ENCODE results near the gene PAIP2.
"Not testable (repeated sequence)": the region's sequence is repeated elsewhere in the genome, so short reads cannot be mapped to it uniquely, and the experiment has no call there.

The PAIP2 gene

DNA sequence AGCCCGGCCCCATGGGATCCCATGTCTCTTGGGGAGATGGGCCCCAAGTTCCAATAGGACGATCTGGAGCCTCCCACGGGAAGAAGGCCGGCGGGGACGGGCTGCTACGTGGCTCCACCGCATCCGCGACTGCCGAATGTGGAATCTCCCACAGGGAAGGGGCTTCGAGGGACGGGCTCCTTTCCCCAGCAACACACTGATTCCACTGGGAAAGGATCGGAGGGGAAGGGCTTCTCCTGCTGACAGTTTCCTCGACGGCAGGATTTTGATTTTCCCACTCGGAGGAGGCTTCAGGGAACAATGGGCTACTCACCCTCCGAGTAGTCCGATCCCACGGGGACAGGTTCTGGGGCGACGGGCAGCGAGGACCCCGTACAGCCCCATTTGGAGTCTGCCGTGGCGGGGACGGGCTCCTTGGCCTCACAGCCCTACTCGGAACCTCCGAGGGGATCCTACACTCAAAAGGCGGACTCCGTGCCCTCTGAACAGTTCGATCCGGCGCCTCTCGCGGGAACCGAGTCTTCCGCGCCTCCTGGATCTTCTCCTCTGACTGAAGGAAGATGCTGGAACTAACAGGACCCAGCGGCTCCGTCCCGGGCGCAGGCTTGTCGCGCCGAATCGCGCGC, 52.0 kb downstream of the PAIP2 start:
- no peak for DNase-seq

DNA sequence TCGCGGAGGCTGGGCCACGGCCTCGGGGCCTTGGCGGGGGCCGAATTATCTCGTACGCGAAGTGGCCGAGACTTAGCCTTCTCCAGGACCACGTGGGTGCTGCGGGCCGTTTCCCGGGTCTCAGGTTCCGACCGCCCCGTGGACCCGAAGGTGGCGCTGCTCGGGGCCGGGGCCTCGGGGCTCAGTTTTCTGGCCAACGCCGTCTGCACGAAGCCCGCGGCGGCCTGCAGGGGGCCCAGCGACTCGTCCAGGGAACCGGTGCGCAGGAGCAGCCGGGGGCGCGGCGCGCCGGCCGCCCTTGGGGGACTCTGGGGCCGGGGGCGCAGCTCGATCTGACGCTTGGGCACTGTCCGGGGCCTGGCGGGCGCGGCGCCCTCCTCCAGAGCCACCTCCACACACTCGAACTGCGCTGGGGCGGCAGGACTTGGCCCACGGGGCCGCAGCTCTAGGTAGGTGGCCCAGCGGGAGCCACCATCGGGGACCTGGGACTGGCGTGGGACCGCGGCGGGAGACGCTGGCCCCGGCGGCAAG, 52.5 kb downstream of the PAIP2 start:
- DNase-seq: no peak

DNA sequence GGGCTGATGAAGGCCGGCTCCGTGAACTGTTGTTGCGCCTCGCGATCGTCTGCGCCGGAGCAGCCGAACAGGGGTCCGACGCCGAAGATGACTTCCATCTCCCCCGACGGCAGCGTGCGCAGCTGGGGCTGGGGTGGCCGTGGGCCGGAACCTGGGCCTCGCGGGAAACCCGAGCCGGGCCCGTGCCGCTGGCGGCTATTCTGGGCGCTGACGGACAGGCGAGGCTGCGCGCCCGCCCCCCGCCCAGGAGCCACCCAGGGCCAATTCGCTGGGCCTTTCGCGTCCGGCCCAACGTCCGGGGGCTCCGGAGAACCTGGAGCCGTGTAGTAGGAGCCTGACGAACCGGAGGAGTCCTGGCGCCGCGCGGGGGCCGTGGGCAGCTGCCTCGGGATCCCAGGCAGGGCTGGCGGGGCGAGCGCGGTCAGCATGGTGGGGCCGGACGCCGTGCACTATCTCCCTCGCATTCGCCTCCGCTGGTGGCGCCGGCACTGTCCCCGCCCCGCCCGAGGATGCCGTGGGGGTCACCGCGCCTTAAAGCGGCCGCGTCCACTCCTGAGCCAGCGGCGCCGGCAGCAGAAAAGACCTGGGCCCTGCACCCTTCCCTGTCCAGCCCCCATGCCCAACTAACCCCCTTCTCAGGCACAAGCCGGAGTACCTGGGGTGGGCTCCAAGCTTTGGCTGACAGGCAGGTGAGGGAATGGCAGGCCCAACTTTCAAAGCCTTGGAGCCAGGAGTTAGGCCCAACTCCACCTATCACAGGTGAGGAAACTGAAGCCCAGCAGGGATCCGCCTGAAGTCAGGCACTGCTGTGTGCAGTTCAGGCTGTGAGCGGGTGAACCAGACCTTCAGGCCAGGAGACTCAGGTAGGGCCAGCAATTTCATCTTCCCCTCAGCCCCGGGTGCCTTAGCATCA, 53.3 kb downstream of the PAIP2 start, which contains the start of gene PROB1:
Gene PROB1, minus strand, starts transcription at position 451 of the 913 bp plus-strand sequence. Its CDS starts 23 bp downstream, at position 428.
- no peak for DNase-seq

DNA sequence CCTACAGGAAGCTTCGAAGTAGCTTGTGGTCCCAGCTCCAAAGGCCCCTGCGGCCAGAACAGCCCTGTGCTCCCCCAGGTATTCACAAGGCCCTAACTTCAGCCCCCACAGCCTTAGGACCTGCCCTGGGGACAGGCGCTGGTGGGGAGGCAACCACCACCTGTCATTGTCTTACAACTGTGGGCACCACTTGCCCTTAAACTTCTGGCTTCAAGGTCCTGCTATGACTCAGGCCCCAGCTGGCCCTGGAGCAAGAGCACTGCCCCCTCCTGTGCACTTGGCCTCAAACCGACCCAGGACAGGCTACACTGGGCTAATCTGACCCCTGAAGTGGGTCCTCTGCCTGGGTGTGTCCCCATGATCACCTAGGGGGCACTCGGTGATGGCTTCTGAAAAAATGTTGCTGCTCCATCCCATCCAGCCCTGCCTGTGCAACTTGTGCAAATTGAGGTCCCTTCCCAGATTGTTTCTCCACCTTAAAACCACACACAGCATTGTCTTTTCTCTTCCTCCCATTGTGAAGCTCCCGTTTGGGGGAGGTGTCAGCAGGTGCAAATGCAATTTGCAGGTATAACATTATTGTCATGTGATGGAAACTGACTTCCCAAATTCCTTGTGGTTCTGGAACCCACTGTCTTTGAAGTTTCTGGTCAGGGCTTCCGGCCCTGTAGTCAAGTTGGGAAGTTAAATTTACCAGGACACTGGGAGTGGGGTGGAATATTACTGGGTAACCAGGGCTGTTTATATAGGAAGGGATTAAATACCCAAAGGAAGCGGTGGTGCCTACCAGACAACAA, 54.4 kb downstream of the PAIP2 start:
- DNase-seq: no peak

DNA sequence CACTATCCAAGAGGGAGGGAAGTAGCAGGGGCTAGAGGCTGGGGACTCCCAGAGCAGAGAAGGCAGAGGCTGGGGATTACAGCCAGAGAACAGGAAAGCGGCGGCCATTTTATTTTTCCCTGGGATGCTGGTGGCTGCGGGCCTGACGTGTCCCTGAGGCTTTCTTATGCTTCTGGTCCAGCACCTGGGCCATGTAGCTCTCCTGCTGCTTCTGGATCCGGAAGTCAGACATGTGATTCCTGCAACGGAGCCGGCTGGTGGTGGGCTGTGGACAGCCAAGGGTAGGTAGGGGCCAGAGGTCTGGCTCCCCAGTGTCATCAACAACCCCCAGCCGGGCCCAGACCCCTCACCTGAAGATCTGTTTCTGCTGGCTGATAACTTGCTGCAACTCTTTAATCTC, 55.0 kb downstream of the PAIP2 start:
- DNase-seq: no peak

DNA sequence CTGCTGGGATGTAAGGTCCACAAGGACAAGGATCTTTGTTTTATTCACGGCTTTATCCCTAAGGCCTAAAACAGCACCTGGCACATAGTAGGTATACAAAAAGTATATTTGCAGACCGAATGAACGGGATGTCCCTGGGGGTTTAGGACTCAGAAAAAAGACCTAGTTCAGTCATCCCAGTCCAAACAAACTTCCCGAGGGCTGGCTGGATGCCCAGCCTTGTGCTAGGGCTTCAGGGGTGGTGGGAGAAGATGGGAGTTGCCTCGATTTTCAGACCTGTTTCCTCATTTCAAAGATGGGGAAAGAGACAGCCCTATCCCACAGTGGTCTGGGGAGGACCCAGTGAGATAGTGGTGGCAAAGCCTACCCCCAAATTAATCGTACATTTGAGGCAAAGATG, 56.3 kb downstream of the PAIP2 start:
- DNase-seq: no peak

DNA sequence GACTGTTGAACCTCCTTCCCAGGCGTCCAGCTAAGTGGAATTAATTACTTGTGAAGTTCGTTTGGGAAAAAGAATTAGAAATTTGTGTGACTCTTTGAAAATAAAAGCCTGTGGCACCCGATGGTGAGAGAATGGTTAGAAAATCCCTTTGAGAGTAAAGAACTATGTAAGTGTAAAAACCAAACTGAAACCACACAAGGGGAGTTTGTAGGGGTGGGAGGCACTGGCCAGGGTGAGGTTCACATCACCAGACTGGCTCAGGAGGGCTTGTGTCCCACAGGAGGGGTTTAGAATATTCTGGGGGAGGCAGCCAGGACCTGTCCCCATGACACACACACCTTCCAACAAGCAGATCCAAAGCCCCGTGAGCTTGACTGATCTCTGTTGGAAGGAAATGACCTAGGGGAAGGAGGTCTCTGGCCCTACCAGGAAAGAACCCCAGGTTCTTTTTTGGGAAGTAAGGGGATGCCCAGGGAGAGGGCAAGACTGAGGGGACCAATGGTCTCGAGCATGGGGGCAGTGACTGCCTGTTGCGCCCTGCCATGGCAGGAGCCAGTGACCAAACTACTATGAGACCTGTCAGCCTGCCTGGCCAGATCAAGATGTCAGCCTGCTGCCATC, 58.0 kb downstream of the PAIP2 start:
- no peak for DNase-seq

DNA sequence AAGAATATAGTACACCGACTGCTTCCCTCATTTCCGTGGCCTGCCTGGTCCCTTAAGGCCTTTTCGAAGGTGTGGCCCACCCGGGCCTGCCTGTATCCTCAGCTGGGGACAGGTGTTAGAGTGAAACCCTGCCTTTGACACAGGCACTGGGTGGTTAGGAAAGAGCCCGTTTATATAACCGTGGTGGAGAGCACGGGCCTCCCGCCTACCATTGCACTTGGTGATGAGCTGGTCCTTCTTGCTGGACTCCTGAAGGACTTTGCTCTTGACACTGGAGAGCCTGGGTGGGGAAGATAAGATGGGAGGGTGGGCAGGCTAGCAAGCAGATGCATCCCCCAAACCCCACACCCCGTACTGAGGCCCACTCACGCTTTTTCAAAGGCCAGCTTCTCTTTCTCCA, 59.9 kb downstream of the PAIP2 start:
- no peak for DNase-seq

DNA sequence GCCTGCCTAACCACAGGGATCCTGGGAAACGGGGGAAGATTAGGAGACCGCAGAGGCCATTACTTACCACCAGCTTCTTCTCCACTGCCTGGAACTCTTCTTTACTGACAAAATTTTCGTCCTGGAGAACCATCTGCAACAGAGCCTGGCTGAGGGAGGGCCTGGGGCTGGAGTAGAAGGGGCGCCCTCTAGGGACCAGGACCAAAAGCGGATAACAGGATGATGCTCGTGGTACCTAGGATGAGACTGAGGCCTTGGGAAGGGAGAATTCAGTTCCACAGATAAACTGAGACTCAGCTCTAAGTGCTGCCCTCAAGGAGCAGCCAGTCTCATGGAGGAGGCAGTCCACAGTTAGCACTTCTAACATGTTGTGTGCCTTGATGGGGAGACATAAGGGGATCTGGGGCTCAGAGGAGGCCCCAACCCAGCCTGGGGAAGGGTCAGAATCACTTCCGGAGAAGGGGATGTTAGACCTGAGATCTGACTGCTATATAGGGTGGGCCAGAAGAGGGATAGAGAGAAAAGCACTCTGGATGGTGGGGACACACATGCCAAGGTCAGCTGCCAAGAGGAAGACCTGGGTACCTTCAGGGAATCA, 61.0 kb downstream of the PAIP2 start:
- no peak for DNase-seq

DNA sequence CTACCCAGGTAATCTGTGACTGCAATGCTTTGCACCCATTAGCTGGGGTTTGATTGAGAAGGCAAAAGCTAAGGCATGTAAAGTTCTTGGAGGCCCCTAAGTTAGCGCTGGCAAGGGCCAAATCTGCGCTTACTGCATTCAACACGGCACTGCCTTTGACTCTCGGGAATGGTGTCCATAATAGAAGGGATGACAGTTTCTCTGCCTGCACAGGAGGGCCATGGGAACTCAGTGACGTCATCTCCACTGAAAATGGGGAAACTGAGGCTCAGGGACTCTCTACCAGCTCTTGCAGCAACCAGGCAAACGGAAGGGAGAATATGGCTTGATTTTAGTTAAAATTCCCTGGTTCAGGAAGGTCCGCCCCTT, 61.7 kb downstream of the PAIP2 start:
- DNase-seq: no peak

DNA sequence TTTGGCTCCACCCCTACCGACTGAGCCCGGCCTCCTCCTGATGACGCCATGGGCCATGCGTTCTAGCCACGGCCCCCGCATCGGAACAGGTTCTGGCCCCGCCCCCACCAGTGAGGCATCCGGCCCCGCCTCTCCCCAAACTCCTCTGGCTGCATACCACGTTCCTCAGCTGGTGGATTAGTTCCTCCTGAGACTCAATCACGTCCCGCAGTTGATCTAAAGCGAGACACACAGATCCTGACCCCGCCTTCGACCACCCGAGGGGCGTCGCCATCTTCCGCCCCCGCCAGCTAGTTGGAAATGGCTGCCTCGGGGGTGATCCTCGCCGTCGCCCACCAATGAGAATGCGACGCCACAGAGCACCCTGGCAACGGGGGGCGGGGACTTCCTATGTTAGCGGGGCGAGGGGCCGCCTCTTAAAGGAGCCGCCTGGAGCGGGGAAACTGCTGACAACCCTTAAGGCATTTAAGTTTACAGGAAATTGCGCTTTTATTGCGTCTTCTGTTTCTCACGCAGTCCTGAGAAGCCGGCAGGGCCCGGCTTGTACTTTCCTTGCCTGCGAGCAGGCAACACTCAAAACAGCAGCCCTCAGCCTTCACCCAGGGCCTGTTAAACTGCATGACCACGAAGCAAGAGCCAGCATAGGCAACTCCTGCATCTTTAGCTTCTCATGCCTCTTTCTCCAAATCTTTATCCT, 62.3 kb downstream of the PAIP2 start, which contains the start of gene SPATA24:
Gene SPATA24, minus strand, starts transcription at position 303 of the 697 bp plus-strand sequence. Its CDS starts 29 bp downstream, at position 274.
- DNase-seq: peak; percentile 98

DNA sequence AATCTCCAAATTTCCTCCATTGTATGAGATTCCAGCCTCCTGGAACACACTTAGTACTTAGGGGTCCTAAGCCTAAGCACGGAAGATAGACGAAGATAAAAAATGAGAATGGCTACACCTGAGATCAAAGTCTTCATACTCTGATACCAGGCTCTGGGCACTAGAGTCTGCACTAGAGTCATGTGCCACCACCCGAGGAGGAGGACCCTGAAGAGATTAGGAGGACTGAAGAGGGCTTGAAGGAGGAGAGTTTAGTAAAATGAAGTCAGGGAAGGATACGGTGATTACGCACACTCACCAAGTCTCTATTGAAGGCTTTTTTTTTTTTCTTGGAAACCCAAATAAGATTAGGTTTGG, 62.8 kb downstream of the PAIP2 start:
- DNase-seq: no peak

DNA sequence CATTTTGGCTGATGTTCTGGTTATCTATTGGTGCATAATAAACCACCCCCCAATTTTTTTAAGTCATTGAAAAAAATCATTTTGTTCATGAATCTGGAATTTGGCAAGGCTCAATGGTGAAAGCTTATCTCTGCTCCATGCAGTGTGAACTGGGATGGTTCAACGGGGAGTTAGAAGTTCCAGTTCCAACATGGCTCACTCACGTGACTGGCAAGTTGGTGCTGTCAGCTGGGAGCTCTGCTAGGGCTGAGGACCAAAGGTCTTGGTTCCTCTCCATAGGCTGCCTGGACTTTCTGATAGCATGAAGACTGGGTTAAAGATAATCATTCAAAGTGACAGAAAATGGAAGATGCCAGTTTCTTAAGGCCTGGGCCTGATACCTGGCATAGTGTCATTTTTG, 65.3 kb downstream of the PAIP2 start:
- no peak for DNase-seq

DNA sequence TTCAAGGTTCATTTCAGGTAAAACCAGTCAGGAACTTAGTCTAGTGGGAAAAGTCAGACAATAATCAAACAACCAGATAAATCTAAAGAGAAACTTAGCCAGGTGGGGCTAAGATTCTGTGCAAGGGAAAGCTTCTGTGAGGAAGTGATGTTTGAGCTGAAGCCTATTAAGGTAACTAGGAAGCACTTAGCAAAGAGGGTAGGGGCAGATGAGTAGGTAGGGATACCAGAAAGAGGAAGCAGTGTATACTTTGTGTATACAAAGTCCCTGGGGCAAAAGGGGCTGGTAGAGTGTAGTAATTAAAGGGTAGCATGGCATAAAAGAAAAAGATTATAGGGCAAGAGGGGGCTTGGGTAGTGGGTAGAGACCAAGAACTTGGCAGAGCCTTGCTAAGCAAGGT, 65.9 kb downstream of the PAIP2 start:
- DNase-seq: no peak

DNA sequence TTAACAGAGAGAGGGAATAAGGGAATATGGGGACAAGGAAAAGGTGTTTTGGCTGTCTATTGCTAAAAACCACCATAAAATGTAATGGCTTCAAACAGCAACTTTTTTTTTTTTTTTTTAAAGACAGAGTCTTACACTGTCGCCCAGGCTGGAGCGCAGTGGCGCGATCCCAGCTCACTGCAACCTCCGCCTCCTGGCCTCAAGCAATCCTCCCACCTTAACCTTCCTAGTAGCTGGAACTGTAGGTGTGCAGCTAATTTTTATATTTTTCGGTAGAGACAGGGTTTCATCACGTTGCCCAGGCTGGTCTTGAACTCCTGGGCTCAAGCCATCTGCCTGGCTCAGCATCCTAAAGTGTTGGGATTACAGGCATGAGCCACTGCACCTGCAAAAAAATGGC, 66.5 kb downstream of the PAIP2 start:
- no peak for DNase-seq

DNA sequence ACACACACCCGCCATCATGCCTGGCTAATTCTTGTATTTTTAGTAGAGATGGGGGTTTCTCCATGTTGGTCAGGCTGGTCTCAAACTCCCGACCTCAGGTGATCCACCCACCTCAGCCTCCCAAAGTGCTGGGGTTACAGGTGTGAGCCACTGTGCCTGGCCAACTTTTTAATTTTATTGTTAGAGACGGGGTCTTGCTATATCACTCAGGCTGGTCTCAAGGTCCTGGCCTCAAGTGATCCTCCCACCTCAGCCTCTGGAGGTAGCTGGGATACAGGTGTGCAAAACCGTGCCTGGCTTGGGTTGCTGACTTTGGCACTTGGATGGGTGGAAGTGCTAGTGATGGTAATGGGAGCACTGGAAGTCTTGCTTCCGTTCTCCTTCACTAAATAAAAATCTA, 67.5 kb downstream of the PAIP2 start:
- DNase-seq: not testable (repeated sequence)

DNA sequence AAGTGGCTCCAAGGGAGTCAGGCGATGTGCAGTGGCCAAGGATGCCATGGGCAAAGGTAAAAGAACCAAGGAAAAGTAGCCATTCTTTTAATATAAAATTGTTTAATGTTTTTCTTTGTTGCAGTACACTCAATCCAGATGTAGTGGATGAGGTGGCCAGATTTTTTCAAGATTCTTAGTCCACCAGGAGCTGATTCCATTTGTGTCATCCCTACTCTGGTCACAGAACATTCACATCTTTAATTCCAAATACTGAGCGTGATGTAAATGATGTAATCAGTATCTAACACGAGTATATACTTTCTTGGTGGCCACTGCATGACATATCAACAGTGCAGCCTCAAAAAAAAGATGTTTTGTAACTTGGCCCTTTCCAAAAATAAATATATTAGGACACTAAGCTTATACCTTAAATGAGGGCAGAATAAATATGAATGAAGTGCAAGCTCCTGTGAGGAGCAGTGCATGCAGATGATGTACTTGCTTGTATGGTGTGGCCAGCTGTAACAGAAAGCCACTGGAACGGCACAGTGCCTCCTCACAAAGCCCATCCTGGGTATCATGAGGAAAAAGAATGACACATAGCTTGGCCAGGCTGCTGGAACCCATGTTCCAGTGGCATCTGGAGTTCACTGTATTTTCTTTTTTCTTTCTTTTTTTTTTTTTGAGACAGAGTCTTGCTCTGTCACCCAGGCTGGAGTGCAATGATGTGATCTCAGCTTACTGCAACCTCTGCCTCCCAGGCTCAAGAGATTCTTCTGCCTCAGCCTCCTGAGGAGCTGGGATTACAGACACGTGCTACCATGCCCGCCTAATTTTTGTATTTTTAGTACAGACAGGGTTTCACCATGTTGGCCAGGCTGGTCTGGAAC, 68.7 kb downstream of the PAIP2 start:
- no peak for DNase-seq

DNA sequence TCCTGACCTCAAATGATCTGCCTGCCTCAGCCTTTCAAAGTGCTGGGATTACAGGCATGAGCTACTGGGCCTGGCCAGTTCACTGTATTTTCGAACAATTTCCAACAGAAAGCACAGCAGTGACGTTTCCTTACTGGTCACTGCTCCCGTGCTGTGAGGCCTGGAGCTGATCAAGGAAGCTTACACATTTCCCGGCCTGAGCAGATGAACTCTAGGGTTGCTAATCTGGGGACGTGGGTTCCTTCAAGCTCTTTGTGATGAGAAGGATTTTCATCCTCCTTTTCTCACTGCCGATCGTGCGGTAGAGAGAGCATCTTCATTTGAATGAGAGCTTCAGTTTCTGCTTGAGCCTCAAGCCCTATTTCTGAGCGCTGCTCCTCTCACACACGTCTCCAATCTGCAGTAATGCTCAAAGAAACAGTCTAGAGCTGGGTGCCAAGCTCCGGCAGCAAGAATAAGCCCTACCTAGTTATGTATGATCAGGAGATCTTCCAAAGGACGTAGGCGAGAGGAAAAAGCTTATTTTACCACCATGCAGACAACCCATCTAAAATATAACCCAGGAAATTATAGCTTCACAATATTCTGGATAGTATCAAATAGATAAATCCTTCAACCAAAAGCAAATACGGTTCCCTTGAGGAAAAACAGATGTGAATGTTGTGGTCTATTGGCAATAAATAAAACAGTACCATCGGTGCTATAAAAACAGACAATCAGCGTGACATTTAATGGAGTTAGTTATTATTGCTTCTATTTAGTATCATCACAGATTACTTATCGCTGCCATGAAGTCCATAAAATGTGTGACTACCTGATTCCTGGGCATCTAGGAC, 69.6 kb downstream of the PAIP2 start:
- DNase-seq: no peak

DNA sequence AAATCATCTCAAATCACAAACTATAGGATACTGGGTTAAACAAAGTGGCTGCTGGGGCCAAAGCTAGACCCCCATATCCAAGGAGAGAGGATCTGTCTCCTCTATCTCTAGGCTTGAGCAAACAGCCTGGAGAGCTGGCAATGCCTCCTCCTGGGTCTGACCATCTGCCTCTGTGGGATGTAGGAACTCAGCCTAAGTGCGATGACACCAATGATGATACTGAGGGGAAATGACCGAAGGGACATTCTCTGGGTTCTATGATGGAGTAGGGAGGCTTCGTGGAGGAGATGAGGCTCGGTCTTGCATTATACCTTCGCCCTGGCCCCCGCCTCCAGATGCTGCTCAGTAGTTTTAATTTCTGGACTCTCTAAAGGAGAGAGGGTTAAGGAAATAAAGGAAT, 71.5 kb downstream of the PAIP2 start:
- no peak for DNase-seq

DNA sequence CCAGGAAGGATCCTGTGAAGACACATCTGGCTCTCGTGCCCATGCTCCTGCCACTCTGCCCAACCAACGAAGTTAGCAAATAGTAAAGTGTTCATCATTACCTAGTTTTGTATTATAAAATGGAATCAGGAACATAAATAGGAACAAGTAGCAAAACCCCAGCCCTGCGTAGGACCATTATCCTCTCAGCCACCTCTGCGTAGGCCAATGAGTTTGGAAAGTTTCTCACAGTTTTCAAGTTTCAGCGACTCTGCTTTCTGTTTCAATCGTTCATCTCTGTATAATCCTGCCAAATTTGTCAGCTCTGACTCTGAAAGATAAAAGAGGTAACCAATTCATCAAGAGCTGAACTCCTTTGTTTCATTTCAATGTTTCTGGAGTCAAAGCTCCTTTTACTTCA, 72.3 kb downstream of the PAIP2 start:
- DNase-seq: no peak

Measured in fibroblast of upper back skin (primary cell).